K562 (cell line): ENCODE measurements around the gene FAM167B. TPM values are rescaled to one million over a fixed set of nuclear protein-coding genes. Genes with fewer than 3 reads are reported as not detected.

ENCODE experiments used
- CBX5 ChIP-seq: IDR thresholded peaks from 2 replicates; pipeline ENCODE4 v1.6.1; 2014; ENCODE audit warnings: low read depth, borderline replicate concordance
- CCNT2 ChIP-seq: IDR thresholded peaks from 2 replicates; pipeline ENCODE4 v1.6.1; 2011; ENCODE audit warnings: borderline replicate concordance, low read depth, mild to moderate bottlenecking, moderate library complexity, mixed read lengths, low read length; ENCODE audit not compliant: insufficient read length; ENCODE audit errors: extremely low read depth
- GABPA ChIP-seq: fragments of 200-800 bp; sonication (Bioruptor generic); conservative IDR thresholded peaks from 2 replicates; pipeline ENCODE4 v1.6.1; 2016; ENCODE audit warnings: low read depth, missing genetic modification characterization, missing compliant biosample characterization
- HDAC1 ChIP-seq, 2 experiments: fragments of 450-650 bp; IDR thresholded peaks; 2 replicates each; pipeline ENCODE4 v1.6.1; 2016 to 2017; ENCODE audit warnings: inconsistent platforms in 1 of 2, mild to moderate bottlenecking in 1 of 2, moderate library complexity in 1 of 2
- MEF2A ChIP-seq: IDR thresholded peaks from 2 replicates; pipeline ENCODE4 v1.6.1; 2011; ENCODE audit warnings: low read depth, mild to moderate bottlenecking, low read length, moderate library complexity; ENCODE audit not compliant: control insufficient read depth
- NCOA2 ChIP-seq, 2 experiments: fragments of 450-650 bp; IDR thresholded peaks; 2 replicates each; pipeline ENCODE4 v1.6.1; 2018; ENCODE audit warnings: mild to moderate bottlenecking in 2 of 2, moderate library complexity in 1 of 2; ENCODE audit not compliant: partially characterized antibody in 2 of 2
- NFIX ChIP-seq: fragments of 250-450 bp; sonication (Bioruptor Pico); IDR thresholded peaks from 2 replicates; pipeline ENCODE4 v1.4.0; 2020; ENCODE audit warnings: low read depth, mild to moderate bottlenecking, moderate library complexity
- NR2C1 ChIP-seq, 2 experiments: fragments of 450-650 bp; IDR thresholded peaks; 2 replicates each; pipeline ENCODE4 v1.6.1; 2017; ENCODE audit warnings: mild to moderate bottlenecking in 2 of 2, antibody characterized with exemption in 1 of 2, inconsistent platforms in 1 of 2, missing compliant biosample characterization in 1 of 2, missing genetic modification characterization in 1 of 2
- PHF8 ChIP-seq: fragments of 200-600 bp; sonication (generic); IDR thresholded peaks from 2 replicates; pipeline ENCODE4 v1.6.1; 2012; ENCODE audit warnings: mixed run types, mild to moderate bottlenecking, inconsistent platforms, low read length, moderate library complexity, borderline replicate concordance
- PYGO2 ChIP-seq: fragments of 450-650 bp; IDR thresholded peaks from 2 replicates; pipeline ENCODE4 v1.6.1; 2016; ENCODE audit warnings: mild to moderate bottlenecking, missing genetic modification characterization, moderate library complexity, missing compliant biosample characterization
- SAFB2 ChIP-seq: fragments of 200-400 bp; formaldehyde crosslinking; IDR thresholded peaks from 2 replicates; pipeline ENCODE4 v1.6.1; 2018; ENCODE audit warnings: borderline replicate concordance, low read length, low read depth, moderate library complexity; ENCODE audit not compliant: severe bottlenecking
- TEAD2 ChIP-seq: fragments of 450-650 bp; IDR thresholded peaks from 2 replicates; pipeline ENCODE4 v1.6.1; 2016; ENCODE audit warnings: missing genetic modification characterization, control low read depth, missing compliant biosample characterization
- ZNF124 ChIP-seq: sonication (generic); formaldehyde crosslinking; IDR thresholded peaks from 2 replicates; pipeline ENCODE4 v1.8.1; 2022; ENCODE audit warnings: missing genetic modification reagents
- ZNF436 ChIP-seq: fragments of 250-450, 450-650 bp; sonication (Bioruptor Pico); formaldehyde crosslinking; IDR thresholded peaks from 2 replicates; pipeline ENCODE4 v1.7.0; 2020; ENCODE audit warnings: mild to moderate bottlenecking
- ZNF77 ChIP-seq: fragments of 250-450 bp; sonication (Bioruptor Pico); IDR thresholded peaks from 2 replicates; pipeline ENCODE4 v1.5.0; 2020
- polyA plus RNA-seq, 8 experiments: library from polyadenylated mRNA; depleted of rRNA in 4 of 8; stranded (reverse) in 5 of 8; unstranded in 3 of 8; fragments of >200 nt; fragmentation: Nextera tagmentation in 2 of 8; fragmentation: Illumina TruSeq in 1 of 8; extraction: Ambion mirVana in 2 of 8; extraction: Trizol in 1 of 8; gene quantifications; 2 replicates each; pipeline versions ENCODE4 v1.2.1 to v1.2.3, GENCODE V29; 2011 to 2014; ENCODE audit warnings: inconsistent platforms in 1 of 8, missing spikeins in 1 of 8
- total RNA-seq, 7 experiments: library from RNA; depleted of rRNA in 6 of 7; stranded (reverse); fragments of >200 nt in 6 of 7; fragmentation: Illumina TruSeq in 2 of 7; extraction: Trizol in 2 of 7; gene quantifications; 2 replicates each; pipeline versions ENCODE4 v1.2.1 to v1.2.3, GENCODE V29; 2011 to 2021; ENCODE audit warnings: low replicate concordance in 1 of 7
- TF ChIP-seq, protein P1 (sequence below): fragments of 150-350 bp; conservative IDR thresholded peaks from 2 replicates; pipeline ENCODE4 v1.6.1; 2014; ENCODE audit warnings: low read length
- TF ChIP-seq, protein P2 (sequence below): fragments of 250-450 bp; sonication (Bioruptor Pico); IDR thresholded peaks from 2 replicates; pipeline ENCODE4 v1.8.0; 2021; ENCODE audit warnings: mild to moderate bottlenecking, moderate library complexity
- TF ChIP-seq, protein P3 (sequence below): fragments of 250-450 bp; sonication (Bioruptor Pico); IDR thresholded peaks from 2 replicates; pipeline ENCODE4 v1.9.0; 2021; ENCODE audit warnings: mild to moderate bottlenecking, inconsistent platforms
- TF ChIP-seq, protein P4 (sequence below): fragments of 450-650 bp; formaldehyde crosslinking; IDR thresholded peaks from 2 replicates; pipeline ENCODE4 v1.4.0; 2022; ENCODE audit warnings: mild to moderate bottlenecking, moderate library complexity

The FAM167B gene
- total and polyA plus RNA-seq, 9 of the 15 experiments (the other 6 are each of a cell fraction or from before 2014, with no cell fraction given) = not detected

DNA sequence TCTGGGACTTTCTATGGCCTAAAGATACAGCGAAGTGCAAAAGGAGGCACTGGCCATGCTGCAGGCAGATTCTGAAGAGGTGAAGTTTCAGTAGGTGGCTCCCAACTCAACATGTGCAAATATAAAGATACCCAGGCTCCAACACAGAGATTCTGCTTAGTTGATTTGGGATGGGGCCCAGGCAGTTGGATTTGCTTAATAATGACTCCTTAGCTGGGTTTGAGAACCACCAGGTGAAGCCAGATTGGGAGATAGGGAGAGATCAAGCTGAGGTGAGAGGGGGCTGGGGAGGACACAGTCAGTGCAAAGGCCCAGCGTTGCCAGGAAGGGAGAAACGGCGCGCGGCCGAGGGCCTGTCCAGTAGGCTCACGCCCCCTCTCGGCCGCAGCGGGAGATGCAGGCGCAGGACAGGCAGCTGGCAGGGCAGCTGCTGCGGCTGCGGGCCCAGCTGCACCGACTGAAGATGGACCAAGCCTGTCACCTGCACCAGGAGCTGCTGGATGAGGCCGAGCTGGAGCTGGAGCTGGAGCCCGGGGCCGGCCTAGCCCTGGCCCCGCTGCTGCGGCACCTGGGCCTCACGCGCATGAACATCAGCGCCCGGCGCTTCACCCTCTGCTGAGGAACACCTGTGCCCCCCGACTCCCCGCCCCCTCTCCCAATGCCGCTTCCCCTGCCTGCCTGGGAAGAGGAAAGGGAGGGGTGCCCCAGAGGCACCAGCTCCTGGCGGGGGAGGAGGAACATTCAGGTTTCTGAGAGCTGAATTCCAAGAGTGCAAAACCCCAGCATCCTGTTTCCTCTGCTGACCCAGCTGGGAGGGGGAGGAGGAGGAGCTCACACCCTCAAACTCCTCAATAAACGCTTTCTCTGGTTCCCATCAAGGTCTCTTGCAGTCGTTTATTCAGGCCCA lies 1.2 kb downstream of the FAM167B start (continued):
- TF ChIP-seq, protein P1, sequence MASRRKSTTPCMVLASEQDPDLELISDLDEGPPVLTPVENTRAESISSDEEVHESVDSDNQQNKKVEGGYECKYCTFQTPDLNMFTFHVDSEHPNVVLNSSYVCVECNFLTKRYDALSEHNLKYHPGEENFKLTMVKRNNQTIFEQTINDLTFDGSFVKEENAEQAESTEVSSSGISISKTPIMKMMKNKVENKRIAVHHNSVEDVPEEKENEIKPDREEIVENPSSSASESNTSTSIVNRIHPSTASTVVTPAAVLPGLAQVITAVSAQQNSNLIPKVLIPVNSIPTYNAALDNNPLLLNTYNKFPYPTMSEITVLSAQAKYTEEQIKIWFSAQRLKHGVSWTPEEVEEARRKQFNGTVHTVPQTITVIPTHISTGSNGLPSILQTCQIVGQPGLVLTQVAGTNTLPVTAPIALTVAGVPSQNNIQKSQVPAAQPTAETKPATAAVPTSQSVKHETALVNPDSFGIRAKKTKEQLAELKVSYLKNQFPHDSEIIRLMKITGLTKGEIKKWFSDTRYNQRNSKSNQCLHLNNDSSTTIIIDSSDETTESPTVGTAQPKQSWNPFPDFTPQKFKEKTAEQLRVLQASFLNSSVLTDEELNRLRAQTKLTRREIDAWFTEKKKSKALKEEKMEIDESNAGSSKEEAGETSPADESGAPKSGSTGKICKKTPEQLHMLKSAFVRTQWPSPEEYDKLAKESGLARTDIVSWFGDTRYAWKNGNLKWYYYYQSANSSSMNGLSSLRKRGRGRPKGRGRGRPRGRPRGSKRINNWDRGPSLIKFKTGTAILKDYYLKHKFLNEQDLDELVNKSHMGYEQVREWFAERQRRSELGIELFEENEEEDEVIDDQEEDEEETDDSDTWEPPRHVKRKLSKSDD = 0 out of 2 replicates have a peak, but pooled peaks have one; percentile 19
- peak in 1 of 2 experiments; percentile 50; a peak in 1 of 4 replicates for TF ChIP-seq HDAC1 (IDR thresholded peaks at IDR 0.05)
- no peak for TF ChIP-seq NCOA2 (IDR thresholded peaks at IDR 0.05; ENCODE audit: partially characterized antibody in 2 of 2)
- TF ChIP-seq NFIX (CRISPR knock-in tag) = no peak
- TF ChIP-seq GABPA = no peak
- no peak for TF ChIP-seq ZNF77 (CRISPR knock-in tag)
- no peak for TF ChIP-seq SAFB2
- no peak; the same call in 1 of the 2 replicates for TF ChIP-seq PHF8
- 0 out of 2 replicates have a peak, but pooled peaks have one; percentile 40 for TF ChIP-seq CBX5
- TF ChIP-seq CCNT2 = peak; percentile 66
- no peak for TF ChIP-seq ZNF436 (CRISPR knock-in tag)
- no peak for TF ChIP-seq PYGO2
- TF ChIP-seq, protein P2, sequence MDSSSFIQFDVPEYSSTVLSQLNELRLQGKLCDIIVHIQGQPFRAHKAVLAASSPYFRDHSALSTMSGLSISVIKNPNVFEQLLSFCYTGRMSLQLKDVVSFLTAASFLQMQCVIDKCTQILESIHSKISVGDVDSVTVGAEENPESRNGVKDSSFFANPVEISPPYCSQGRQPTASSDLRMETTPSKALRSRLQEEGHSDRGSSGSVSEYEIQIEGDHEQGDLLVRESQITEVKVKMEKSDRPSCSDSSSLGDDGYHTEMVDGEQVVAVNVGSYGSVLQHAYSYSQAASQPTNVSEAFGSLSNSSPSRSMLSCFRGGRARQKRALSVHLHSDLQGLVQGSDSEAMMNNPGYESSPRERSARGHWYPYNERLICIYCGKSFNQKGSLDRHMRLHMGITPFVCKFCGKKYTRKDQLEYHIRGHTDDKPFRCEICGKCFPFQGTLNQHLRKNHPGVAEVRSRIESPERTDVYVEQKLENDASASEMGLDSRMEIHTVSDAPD (CRISPR knock-in tag) = no peak
- TF ChIP-seq MEF2A = no peak
- no peak for TF ChIP-seq ZNF124 (CRISPR knock-in tag)
- TF ChIP-seq TEAD2 (tag) = no peak
- TF ChIP-seq, protein P3, sequence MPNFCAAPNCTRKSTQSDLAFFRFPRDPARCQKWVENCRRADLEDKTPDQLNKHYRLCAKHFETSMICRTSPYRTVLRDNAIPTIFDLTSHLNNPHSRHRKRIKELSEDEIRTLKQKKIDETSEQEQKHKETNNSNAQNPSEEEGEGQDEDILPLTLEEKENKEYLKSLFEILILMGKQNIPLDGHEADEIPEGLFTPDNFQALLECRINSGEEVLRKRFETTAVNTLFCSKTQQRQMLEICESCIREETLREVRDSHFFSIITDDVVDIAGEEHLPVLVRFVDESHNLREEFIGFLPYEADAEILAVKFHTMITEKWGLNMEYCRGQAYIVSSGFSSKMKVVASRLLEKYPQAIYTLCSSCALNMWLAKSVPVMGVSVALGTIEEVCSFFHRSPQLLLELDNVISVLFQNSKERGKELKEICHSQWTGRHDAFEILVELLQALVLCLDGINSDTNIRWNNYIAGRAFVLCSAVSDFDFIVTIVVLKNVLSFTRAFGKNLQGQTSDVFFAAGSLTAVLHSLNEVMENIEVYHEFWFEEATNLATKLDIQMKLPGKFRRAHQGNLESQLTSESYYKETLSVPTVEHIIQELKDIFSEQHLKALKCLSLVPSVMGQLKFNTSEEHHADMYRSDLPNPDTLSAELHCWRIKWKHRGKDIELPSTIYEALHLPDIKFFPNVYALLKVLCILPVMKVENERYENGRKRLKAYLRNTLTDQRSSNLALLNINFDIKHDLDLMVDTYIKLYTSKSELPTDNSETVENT (CRISPR knock-in tag) = no peak
- TF ChIP-seq, protein P4, sequence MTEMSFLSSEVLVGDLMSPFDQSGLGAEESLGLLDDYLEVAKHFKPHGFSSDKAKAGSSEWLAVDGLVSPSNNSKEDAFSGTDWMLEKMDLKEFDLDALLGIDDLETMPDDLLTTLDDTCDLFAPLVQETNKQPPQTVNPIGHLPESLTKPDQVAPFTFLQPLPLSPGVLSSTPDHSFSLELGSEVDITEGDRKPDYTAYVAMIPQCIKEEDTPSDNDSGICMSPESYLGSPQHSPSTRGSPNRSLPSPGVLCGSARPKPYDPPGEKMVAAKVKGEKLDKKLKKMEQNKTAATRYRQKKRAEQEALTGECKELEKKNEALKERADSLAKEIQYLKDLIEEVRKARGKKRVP (CRISPR knock-in tag) = no peak
- no peak for TF ChIP-seq NR2C1 (IDR thresholded peaks at IDR 0.05)
- no peak for TF ChIP-seq NR2C1 (tag; IDR thresholded peaks at IDR 0.05)
